ENCODE results near the gene FAM89A. TPM values are rescaled to one million over a fixed set of nuclear protein-coding genes. Genes with fewer than 3 reads are reported as not detected.

The FAM89A gene
- 37.6 and 86.2 TPM in 2 replicates for total RNA-seq

- DNase-seq (ENCODE audit: extremely low read depth, low read depth, low spot score) = no peak
Measured at GRCh38 chr1:231040019-231040799, at the start of gene FAM89A. FAM89A (minus strand) TSS chr1:231040254; CDS start chr1:231040211, 43 bp downstream.

GRCh38 chr1:231084353-231084752, 44.3 kb upstream of the FAM89A start:
- DNase-seq (ENCODE audit: extremely low read depth, low read depth, low spot score) = no peak

- no peak for DNase-seq (ENCODE audit: extremely low read depth, low read depth, low spot score)
Measured at GRCh38 chr1:231079163-231079562, 39.1 kb upstream of the FAM89A start.

- DNase-seq (ENCODE audit: extremely low read depth, low read depth, low spot score) = no peak
Measured at GRCh38 chr1:231078250-231078649, 38.2 kb upstream of the FAM89A start.

- no peak for DNase-seq (ENCODE audit: extremely low read depth, low read depth, low spot score)
Measured at GRCh38 chr1:231076802-231077201, 36.7 kb upstream of the FAM89A start.

GRCh38 chr1:231075497-231075896, 35.4 kb upstream of the FAM89A start:
- no peak for DNase-seq (ENCODE audit: extremely low read depth, low read depth, low spot score)

GRCh38 chr1:231075020-231075419, 35.0 kb upstream of the FAM89A start:
- DNase-seq (ENCODE audit: extremely low read depth, low read depth, low spot score) = no peak

- DNase-seq (ENCODE audit: extremely low read depth, low read depth, low spot score) = no peak
Measured at GRCh38 chr1:231074046-231074445, 34.0 kb upstream of the FAM89A start.

- no peak for DNase-seq (ENCODE audit: extremely low read depth, low read depth, low spot score)
Measured at GRCh38 chr1:231073331-231073730, 33.3 kb upstream of the FAM89A start.

GRCh38 chr1:231072502-231073094, 32.5 kb upstream of the FAM89A start:
- DNase-seq (ENCODE audit: extremely low read depth, low read depth, low spot score) = no peak

GRCh38 chr1:231072041-231072440, 32.0 kb upstream of the FAM89A start:
- no peak for DNase-seq (ENCODE audit: extremely low read depth, low read depth, low spot score)

GRCh38 chr1:231070758-231071444, 30.8 kb upstream of the FAM89A start:
- DNase-seq (ENCODE audit: extremely low read depth, low read depth, low spot score) = no peak

- no peak for DNase-seq (ENCODE audit: extremely low read depth, low read depth, low spot score)
Measured at GRCh38 chr1:231069333-231069732, 29.3 kb upstream of the FAM89A start.

GRCh38 chr1:231068762-231069161, 28.7 kb upstream of the FAM89A start:
- DNase-seq (ENCODE audit: extremely low read depth, low read depth, low spot score) = no peak

GRCh38 chr1:231065510-231066241, 25.6 kb upstream of the FAM89A start:
- no peak for DNase-seq (ENCODE audit: extremely low read depth, low read depth, low spot score)

- no peak for DNase-seq (ENCODE audit: extremely low read depth, low read depth, low spot score)
Measured at GRCh38 chr1:231064418-231064817, 24.4 kb upstream of the FAM89A start.

GRCh38 chr1:231063331-231063730, 23.3 kb upstream of the FAM89A start:
- no peak for DNase-seq (ENCODE audit: extremely low read depth, low read depth, low spot score)

- no peak for DNase-seq (ENCODE audit: extremely low read depth, low read depth, low spot score)
Measured at GRCh38 chr1:231062500-231063270, 22.6 kb upstream of the FAM89A start.

- DNase-seq (ENCODE audit: extremely low read depth, low read depth, low spot score) = no peak
Measured at GRCh38 chr1:231059566-231060193, 19.6 kb upstream of the FAM89A start.

Measured in glomerular endothelial cell (primary cell).